ENCODE measurements around the gene SOX6.

DNA sequence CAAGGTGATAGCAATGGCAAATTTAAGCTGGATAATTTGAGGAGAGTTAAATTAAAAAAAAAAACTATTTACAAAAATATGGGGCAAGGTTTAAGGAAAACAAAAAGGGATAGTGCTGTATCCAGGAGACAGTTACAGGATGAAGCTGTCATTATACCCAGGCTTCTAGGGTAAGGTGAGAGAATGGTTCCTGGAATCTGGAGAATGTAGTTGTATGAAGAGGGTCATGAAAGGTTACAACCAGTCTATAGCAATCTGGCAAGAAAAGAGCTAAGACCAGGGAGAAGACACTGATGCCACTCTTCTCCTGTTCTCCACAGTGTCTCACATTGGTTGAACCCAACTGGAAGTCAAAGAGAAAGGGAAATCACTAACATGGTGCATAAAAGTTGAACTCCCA, 144.9 kb downstream of the SOX6 start:
- TF ChIP-seq, protein P1, sequence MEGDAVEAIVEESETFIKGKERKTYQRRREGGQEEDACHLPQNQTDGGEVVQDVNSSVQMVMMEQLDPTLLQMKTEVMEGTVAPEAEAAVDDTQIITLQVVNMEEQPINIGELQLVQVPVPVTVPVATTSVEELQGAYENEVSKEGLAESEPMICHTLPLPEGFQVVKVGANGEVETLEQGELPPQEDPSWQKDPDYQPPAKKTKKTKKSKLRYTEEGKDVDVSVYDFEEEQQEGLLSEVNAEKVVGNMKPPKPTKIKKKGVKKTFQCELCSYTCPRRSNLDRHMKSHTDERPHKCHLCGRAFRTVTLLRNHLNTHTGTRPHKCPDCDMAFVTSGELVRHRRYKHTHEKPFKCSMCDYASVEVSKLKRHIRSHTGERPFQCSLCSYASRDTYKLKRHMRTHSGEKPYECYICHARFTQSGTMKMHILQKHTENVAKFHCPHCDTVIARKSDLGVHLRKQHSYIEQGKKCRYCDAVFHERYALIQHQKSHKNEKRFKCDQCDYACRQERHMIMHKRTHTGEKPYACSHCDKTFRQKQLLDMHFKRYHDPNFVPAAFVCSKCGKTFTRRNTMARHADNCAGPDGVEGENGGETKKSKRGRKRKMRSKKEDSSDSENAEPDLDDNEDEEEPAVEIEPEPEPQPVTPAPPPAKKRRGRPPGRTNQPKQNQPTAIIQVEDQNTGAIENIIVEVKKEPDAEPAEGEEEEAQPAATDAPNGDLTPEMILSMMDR (IDR thresholded peaks at IDR 0.05; ENCODE audit: low read length): no peak
- TF ChIP-seq EZH2 (optimal IDR thresholded peaks at IDR 0.05; ENCODE audit: low read depth, low read length): no peak

All from MM.1S (cell line).